Bone marrow (tissue), 2 donors: ENCODE results near the gene SYDE1.
A peak's percentile ranks its signal among the peaks of the same experiment; 100 is the strongest.
"Not testable (repeated sequence)": the region's sequence is repeated elsewhere in the genome, so short reads cannot be mapped to it uniquely, and the experiment has no call there.

Experiments used
- DNase-seq, 2 donors: peaks; one replicate each; lab custom pipeline; 2025; lab: John Stamatoyannopoulos, UW

Gene SYDE1, protein sequence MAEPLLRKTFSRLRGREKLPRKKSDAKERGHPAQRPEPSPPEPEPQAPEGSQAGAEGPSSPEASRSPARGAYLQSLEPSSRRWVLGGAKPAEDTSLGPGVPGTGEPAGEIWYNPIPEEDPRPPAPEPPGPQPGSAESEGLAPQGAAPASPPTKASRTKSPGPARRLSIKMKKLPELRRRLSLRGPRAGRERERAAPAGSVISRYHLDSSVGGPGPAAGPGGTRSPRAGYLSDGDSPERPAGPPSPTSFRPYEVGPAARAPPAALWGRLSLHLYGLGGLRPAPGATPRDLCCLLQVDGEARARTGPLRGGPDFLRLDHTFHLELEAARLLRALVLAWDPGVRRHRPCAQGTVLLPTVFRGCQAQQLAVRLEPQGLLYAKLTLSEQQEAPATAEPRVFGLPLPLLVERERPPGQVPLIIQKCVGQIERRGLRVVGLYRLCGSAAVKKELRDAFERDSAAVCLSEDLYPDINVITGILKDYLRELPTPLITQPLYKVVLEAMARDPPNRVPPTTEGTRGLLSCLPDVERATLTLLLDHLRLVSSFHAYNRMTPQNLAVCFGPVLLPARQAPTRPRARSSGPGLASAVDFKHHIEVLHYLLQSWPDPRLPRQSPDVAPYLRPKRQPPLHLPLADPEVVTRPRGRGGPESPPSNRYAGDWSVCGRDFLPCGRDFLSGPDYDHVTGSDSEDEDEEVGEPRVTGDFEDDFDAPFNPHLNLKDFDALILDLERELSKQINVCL

DNA sequence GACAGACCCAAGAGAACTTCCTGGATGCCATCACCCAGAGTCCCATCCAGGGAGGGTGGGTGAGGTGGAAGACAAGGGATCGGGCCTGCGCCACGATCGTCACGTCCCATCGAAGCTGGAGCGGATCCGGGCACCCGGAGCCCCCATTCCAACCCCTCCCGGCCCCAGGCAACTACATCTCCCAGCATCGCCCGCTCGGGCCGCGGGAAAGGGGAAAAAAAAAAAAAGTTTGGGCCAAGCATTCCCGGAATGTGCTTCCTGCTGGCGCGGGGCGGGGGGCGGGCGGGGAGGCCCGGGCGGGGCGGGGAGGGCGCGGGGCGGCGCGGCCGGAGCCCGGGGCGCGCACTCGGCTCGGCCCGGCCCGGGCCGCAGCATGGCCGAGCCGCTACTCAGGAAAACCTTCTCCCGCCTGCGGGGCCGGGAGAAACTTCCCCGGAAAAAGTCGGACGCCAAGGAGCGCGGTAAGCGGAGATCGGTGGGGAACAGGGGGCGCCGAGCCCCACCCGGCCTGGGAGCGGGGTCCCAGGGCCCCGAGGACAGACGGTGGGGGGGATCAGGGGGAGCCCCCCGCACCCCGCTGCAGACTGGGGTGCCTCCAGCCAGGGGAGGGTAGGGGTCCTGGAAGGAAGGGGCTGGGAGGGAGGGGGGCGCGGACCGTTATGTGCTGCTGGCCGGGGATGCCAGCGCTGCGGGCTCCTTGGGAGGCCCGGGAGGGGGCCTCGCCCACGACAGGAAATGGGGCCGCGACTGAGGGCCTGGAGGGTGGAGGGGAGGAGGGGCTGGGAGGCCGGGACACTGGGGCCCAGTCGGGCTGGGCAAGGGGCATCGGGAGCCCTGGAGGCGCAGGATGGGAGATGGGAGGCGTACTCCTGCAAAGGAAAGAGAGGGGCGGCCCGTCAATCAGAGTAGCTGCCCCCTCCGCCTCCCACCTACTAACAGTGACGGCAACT lies at the start of gene SYDE1:
SYDE1 (plus strand) TSS at position 341 of the 950 bp plus-strand sequence; CDS start at position 374, 33 bp downstream.
- DNase-seq: no peak

DNA sequence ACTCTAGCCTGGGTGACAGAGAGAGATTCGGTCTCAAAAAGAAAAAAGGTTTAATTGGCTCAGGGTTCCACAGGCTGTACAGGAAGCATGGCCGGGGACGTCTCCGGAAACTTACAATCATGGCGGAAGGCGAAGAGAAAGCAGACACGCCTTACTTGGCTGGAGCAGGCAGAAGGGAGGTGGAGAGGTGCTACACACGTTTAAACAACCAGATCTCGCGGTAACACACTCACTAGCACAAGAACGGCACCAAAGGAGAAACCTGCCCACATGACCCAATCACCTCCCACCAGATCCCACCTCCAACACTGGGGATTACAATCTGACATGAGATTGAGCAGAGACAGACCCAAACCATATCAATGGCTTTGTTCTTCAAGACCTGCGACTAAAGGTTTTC lies 45.2 kb upstream of the SYDE1 start:
- DNase-seq: no peak

DNA sequence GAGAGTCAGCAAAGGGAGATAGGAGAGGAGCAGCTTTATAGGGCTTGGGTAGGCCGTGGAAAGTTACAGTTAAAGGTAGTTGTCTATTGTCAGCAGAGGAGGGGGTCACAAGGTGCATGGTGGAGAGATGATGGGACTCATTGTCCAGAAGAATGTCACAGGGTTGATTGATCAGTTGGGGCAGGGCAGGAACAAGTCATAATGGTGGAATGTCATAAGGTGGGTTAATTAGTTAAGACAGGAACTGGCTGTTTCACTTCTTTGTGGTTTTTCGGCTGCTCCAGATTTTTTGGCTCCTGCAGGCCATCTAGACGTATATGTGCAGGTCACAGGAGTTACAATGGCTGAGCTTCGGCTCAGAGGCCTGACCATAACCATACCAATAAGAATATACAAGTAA lies 36.8 kb upstream of the SYDE1 start:
- not testable (repeated sequence) for DNase-seq

DNA sequence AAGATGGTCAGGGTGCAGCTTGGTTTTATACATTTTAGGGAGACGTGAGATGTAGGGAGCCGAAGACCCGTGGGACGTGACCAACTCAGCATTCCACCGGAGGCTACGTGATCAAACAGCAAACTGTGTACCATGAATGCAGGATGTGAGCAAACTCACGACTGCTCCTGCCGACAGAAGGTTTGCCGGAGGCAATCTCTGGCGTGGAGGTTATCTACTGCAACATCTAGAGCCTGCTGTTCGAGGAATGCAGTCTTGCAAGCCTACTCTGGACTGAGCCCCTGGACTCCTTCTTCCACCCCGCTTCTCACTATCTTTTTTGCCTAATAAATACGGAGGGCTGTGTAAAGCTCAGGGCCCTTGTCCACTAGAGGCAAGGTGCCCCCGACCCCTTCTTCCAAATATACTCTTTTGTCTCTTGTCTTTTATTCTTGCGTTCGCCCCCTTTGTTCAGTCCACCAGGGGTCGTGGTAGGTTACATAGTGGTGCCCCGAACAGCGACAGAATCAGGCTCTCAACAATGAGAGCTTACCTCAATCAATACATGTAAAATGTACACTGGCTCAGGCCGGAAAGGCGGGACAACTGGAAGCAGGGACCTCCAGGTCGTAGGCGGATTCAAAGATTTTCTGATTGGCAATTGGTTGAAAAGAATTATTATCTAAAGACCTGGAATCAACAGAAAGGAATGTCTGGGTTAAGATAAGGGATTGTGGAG lies 34.1 kb upstream of the SYDE1 start:
- DNase-seq: no peak

DNA sequence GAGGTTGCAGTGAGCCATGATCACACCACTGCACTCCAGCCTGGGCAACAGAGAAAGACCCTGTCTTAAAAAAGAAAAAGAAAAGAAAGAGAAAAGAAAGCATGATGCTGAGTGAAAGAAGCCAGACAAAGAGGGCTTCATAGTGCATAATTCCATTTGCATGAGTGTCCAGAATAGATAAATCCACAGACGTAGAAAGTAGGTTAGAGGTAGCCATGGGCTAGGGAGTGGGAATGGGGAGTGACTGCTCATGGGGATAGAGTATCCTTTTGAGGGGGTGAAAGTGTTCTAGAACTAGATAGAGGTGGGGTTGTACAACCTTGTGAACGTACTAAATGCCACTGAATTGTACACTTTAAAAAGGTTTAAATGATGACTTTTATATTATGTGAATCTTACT lies 32.8 kb upstream of the SYDE1 start:
- no peak for DNase-seq

DNA sequence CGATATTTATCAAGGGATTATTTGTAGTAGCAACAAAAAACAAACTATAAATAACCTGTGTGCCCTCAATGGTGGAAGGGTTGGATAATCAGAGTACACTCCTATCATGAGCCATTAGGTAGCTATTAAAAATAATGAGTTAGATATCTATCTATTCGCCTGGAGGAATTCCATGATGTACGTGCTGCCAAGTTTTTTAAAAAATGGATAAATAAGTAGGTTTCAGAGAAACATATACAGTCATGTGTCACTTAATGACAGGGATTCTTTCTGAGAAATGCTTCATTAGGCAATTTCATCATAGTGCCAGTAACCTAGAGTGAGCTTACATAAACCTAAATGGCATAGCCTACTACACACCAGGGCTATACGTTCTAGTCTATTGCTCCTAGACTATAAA lies 31.4 kb upstream of the SYDE1 start:
- DNase-seq: no peak

DNA sequence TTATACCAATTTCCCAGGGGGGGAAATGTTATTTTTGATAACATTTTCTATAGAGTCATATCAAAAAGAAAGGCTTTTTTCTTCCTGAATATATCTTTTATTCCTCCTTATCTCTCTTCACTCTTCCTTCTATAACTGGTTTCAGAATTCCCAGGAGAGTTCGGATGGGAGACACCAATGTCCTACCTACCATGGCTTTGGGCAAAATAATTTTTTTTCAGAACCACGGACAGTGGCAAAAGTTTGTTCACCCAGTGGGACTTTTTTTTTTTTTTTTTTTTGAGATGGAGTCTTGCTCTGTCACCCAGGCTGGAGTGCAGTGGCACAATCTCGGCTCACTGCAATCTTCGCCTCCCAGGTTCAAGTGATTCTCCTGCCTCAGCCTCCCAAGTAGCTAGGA lies 27.2 kb upstream of the SYDE1 start:
- not testable (repeated sequence) for DNase-seq

DNA sequence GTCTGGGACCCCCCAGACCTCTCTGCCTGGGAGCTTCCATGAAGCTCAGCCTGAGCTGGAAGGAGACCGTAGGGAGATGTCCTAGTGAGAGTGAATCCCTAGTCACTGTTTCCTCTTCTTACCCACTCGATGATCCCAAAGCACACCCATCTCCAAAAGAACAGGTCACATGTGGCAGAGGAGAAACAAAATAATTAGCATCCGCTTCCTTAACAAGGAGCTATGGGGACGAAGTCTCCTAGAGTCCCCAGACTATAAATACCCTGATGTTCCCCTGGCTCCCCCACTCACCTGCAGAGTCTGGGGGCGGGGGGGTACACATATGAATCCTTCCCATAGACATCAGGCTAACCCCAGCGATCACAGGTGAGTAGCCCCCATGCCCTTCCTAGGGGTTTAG lies 25.3 kb upstream of the SYDE1 start, which contains the start of gene OR1I1:
OR1I1 (plus strand) TSS at position 301 of the 400 bp plus-strand sequence. CDS start 4,855 bp downstream, outside the sequence.
- DNase-seq: no peak

DNA sequence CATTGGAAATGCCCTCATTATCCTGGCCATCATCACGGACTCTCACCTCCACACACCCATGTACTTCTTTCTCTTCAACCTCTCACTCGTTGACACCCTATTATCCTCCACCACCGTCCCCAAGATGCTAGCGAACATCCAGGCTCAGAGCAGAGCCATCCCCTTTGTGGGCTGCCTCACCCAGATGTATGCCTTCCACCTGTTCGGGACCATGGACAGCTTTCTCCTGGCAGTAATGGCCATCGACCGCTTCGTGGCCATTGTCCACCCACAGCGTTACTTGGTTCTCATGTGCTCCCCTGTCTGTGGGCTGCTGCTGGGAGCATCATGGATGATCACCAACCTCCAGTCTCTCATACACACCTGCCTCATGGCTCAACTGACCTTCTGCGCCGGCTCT lies 20.0 kb upstream of the SYDE1 start:
- no peak for DNase-seq

DNA sequence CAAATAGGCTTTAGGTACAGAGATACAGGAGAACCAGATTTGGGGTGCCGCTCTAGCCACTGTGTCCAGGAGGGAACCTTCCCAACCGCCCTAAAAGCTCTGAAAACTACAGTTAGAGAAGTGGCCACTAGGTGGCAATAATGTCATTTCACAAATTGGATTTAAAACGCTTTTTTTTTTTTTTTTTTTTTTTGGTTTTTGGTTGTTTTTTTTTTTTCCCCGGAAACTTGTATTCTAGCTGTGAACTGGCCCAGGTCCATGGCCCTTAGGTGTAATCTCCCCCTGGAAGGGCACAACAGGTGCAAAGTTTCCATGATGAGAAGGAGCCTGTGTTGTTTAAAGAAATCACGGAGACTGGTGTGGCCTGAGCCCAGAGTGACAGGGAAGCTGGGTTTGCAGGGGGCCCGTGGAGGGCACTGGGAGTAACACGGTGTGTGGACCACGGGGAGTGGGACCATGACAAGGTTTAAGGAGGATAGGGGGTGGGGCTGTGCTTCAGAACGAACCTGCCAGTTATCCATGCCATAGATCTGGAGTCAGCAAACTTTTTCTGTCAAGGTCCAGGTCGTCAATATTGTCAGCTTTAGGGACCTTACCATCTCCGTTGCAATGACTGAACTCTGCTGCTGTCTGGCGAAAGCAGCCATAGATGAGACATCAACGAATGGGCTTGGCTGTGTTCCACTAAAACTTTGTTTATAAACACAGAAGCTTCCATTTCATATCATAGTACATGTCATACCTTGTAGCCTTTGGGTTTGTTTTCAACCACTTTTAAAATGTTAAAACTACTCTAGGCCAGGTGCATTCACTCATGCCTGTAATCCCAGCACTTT lies 15.1 kb upstream of the SYDE1 start:
- DNase-seq: peak in 1 of 2 donors; percentile 58

DNA sequence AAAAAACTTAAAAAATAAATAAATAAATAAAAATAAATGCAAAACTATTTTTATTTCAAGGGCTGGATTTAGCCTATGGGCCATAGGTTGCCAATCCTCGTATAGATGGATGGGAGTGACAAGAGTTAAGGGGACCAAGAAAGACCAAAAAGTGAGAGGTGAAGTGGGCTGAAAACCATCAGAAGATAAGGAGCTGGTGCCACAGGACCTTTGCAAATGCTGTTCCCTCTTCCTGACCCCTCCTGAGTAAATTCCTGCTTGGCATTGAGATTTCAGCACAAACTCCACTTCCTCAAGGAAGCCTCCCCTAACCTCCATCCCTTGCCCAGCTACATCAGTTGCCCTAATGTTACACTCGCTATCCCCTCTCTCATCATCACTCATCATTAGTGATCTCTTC lies 14.2 kb upstream of the SYDE1 start:
- DNase-seq: no peak

DNA sequence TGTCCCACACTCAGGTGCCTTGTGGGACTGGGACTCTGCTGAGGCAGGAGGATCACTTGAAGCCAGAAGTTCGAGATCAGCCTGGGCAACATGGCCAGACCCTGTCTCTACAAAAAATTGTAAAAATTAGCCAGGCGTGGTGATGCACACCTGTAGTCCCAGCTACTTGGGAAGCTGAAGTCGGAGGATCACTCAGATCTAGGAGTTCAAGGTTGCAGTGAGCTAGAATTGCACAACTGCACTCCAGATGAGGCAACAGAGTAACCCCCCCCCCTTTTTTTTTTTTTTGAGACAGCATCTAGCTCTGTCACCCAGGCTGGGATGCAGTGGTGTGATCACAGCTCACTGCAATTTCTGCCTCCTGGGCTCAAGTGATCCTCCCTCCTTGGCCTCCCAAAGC lies 11.0 kb upstream of the SYDE1 start:
- DNase-seq: no peak

DNA sequence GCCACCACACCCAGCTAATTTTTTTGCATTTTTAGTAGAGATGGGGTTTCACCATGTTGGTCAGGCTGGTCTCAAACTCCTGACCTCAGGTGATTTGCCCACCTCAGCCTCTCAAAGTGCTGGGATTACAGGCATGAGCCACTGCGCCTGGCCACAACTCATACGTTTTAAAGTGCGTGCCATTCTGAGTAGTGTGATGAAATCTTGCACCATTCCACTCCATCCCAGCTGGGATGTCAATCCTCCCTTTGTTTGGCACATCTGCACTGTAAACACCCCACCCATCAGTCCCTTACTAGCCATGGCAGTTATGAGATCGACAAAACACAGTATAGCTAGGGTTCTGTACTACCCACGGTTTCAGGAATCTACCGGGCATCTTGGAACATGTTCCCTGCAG lies 9.2 kb upstream of the SYDE1 start:
- DNase-seq: not testable (repeated sequence)

DNA sequence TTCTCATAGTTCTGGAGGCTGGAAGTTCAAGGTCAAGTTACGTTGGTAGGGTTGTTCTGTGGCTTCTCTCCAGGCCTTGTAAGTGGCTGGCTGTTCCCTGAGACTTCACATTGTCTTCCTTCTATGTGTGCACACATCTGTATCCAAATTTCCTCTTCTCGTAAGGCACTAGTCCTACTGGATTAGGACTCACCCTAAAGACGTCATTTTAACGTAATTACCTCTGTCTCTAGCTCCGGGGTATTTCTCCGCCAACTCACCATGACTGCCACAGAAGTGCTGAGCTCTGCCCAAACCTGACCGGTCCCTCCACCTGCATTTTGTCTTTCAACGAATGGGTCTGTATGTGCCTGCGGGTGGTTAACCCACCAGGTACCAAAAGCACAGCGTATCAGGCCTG lies 8.7 kb upstream of the SYDE1 start:
- DNase-seq: no peak

DNA sequence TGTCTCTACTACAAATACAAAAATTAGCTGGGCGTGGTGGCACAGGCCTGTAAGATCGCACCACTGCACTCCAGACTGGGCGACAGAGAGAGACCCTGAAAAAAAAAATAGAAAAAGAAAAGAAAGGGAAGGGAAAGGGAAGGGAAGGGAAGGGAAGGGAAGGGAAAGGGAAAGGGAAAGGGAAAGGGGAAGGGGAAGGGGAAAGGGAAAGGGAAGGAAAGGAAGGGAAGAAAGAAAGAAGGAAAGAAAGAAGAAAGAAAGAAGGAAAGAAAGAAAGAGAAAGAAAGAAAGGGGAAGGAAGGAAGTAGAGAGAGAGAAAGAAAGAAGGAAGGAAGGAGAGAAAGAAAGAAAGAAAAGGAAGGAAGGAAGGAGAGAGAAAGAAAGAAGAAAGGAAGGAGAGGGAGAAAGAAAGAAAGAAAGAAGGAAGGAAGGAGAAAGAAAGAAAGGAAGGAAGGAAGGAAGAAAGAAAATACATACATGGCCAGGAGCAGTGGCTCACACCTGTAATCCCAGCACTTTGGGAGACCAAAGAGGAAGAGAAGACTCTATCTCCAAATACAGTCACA lies 8.1 kb upstream of the SYDE1 start:
- no peak for DNase-seq

DNA sequence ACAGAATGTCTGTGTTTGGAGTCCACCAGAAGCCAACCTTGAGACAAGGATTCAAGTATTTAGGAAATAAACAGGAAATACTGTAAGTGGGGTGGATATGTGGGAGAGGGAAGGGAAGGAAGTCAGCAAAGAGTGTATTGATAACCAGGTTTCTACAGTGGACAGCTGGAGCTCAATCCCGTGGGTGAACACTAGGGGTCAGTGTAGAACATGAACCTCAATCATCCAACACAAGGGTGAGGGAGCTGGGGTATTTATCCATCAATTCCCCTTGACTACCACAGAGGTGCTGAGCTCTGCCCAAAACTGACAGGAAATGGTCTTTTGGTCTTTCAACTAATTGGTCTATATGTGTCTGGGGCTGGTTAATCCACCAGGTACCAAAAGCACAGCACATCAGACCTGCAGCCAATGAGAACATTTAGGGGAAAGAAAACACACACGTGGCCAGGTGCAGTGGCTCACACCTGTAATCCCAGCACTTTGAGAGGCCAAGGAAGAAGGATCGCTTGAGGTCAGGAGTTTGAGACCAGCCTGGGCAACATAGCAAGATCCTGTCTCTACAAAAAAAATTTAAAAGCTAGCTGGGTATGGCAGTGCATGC lies 5.6 kb upstream of the SYDE1 start:
- DNase-seq: peak in 1 of 2 donors; percentile 7

DNA sequence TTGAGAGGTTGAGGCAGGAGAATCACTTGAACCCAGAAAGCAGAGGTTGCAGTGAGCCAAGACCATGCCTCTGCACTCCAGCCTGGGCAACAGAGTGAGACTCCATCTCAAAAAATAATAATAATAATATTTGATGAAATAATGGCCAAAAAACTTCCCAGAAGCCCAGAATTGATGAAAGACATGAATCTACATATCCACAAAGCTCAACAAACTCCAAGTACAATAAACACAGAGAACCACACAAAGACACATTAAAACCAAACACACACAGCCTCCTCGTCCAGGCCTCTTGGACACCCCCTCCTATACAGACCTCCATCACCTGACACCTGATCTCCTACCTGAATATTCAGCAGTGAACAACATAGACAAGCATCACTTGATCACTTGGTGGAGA lies 3.2 kb upstream of the SYDE1 start:
- no peak for DNase-seq

DNA sequence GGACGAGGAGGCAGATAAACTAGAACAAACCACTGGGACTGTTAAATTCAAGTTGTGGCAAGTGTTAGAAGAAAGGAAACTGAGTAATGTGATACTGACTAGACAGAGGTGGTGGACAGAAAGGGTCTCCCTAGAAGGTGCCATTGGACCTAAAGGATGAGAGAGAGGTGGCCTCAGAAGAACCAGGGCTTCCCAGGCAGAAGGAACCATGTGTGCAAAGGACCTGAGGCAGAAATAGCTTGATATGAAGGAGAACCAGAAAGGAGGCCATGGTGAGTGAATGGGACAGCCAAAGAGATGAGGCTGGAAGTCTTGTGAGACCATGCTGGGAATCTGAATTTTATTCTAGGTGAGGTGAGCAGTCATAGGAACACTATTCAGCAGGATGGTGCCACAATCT lies 2.8 kb upstream of the SYDE1 start:
- DNase-seq: no peak

DNA sequence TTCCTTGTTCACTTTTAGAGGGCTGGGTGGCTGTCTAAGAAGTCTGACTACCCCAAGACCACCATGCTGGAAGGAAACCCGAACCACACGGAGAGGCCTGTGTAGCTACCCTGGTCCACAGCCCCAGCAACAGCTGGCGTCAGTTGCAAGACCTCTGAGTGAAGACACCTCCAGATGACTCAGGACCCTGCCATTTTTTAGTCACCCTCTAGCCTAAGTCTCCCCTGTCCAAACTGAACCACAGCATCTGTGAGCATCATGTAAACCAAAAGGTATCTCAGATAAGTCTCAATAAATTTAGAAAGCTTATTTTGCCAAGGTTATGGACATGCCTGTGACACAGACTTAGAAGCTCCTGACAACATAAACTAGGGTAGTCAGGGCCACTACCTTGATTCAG lies 2.2 kb upstream of the SYDE1 start:
- no peak for DNase-seq
